ENCODE data around the gene COL11A2. TPM values are rescaled to one million over a fixed set of nuclear protein-coding genes. Genes with fewer than 3 reads are reported as not detected.

The COL11A2 gene
- total RNA-seq, 2 experiments from 2014 or later: 0.77 to 0.79 TPM

DNA sequence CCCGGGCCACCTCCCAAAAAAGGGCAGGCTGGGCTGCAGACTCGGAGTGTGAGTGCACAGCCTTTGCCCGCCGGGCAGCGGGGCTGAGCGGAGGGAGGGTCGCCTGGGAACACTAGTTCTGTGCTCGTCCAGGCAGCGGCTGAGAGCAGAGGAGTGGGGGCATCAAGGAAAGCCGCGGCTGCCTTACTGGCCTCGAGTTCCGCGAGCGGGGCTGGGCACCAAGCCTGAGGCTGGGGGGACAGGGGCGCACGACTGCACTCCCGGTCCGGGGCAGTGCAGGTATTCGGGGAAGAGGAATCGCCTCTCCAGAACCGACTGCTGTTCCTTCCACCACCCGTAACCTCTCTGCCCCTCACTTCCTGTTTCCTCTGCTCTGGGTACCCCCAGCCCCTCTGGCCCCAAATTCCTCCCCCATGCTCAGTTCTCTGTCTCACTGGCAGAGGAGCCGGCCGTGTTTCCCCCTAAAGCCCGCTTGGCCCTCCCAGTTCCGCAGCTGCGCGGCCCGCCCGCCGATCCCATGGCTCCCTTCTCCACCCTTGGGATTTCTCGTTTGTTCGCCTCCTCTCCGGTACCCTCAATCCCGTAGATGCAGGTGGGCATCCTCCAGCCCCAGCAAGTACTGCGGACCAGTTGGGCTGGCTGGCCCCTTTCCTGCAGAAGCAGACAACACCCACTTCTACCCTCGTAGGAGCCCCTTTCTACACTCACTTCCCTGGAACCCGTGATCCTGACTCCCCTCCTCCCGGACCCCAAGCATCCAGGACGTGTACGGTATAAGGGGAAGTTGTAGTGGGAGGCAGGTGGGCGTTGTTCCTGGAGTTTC, 21.1 kb upstream of the COL11A2 start:
- peak; percentile 21 for ATAC-seq
- peaks cover 28% of the 10 kb centered on the region for H3K4me1 Mint-ChIP-seq
- peaks cover 39% of the 10 kb centered on the region for H3K27me3 Mint-ChIP-seq
- H3K36me3 Mint-ChIP-seq: peaks cover 18% of the 10 kb centered on the region
- no peaks in the 10 kb centered on the region for H3K9me3 Mint-ChIP-seq (ENCODE audit: low read depth)
- CTCF ChIA-PET: no interaction called here
- H3K27ac Mint-ChIP-seq: no peak overlapping the region
- peak; percentile 40 for DNase-seq
- H3K4me3 Mint-ChIP-seq: no peak overlapping the region

DNA sequence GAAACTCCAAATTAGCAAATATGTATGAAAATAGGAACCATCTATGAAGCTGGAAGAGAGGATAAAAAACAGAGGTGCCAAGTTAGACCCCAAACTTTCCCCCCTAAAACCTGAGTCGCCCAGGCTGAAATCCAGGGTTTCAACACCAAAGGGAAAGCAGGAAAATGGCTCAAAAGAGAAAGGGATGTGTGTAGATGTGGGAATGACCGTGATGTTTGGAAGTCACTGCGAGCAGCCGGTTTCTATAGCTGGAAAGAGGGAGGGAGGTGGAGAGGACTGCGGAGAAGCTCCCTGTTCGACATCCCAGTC, 20.5 kb upstream of the COL11A2 start:
- H3K4me3 Mint-ChIP-seq: no peak overlapping the region
- ATAC-seq (no peak), DNase-seq (no peak)
- H3K4me1 Mint-ChIP-seq: peaks cover 28% of the 10 kb centered on the region
- peaks cover 33% of the 10 kb centered on the region for H3K27me3 Mint-ChIP-seq
- no peaks in the 10 kb centered on the region for H3K9me3 Mint-ChIP-seq (ENCODE audit: low read depth)
- H3K27ac Mint-ChIP-seq: no peak overlapping the region
- peaks cover 18% of the 10 kb centered on the region for H3K36me3 Mint-ChIP-seq
- CTCF ChIA-PET: no interaction called here

- ATAC-seq (no peak), DNase-seq (no peak)
- Mint-ChIP-seq H3K4me3 (no peak overlapping the region), H3K36me3 (peaks cover 18% of the 10 kb centered on the region), H3K27ac (no peak overlapping the region), H3K27me3 (peaks cover 28% of the 10 kb centered on the region), H3K4me1 (peaks cover 29% of the 10 kb centered on the region), H3K9me3 (ENCODE audit: low read depth) (no peaks in the 10 kb centered on the region)
- CTCF ChIA-PET: no interaction called here
These were observed 19.6 kb upstream of the COL11A2 start for GRCh38 chr6:33211666-33212422.

DNA sequence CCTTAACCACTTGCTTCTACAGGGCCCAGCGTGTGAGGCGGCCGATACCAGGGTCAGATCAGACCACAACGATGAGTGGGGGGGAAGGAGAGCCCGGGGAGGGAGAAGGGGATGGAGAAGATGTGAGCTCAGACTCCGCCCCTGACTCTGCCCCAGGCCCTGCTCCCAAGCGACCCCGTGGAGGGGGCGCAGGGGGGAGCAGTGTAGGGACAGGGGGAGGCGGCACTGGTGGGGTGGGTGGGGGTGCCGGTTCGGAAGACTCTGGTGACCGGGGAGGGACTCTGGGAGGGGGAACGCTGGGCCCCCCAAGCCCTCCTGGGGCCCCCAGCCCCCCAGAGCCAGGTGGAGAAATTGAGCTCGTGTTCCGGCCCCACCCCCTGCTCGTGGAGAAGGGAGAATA, 18.9 kb upstream of the COL11A2 start:
- H3K4me1 Mint-ChIP-seq: peaks cover 36% of the 10 kb centered on the region
- H3K27me3 Mint-ChIP-seq: peaks cover 28% of the 10 kb centered on the region
- H3K4me3 Mint-ChIP-seq: no peak overlapping the region
- DNase-seq (no peak), ATAC-seq (no peak)
- peaks cover 18% of the 10 kb centered on the region for H3K36me3 Mint-ChIP-seq
- CTCF ChIA-PET: no interaction called here
- H3K27ac Mint-ChIP-seq: no peak overlapping the region
- H3K9me3 Mint-ChIP-seq (ENCODE audit: low read depth): no peaks in the 10 kb centered on the region

- DNase-seq (no peak), ATAC-seq (no peak)
- CTCF ChIA-PET: interaction anchor here (2.3 to 4.2 kb wide), 3 partner anchors 11 to 48 kb away, joined by 8 to 35 read pairs (median 10); no protein-coding TSS in a partner anchor
- no peak overlapping the region for H3K4me3 Mint-ChIP-seq
- peaks cover 49% of the 10 kb centered on the region for H3K4me1 Mint-ChIP-seq
- no peak overlapping the region for H3K27ac Mint-ChIP-seq
- H3K36me3 Mint-ChIP-seq: peaks cover 18% of the 10 kb centered on the region
- H3K9me3 Mint-ChIP-seq (ENCODE audit: low read depth): no peaks in the 10 kb centered on the region
- H3K27me3 Mint-ChIP-seq: peaks cover 23% of the 10 kb centered on the region
These were observed 17.6 kb upstream of the COL11A2 start for GRCh38 chr6:33209856-33210255.

- H3K9me3 Mint-ChIP-seq (ENCODE audit: low read depth): no peaks in the 10 kb centered on the region
- peak within 1 kb of the TSS; percentile 85 for H3K27ac Mint-ChIP-seq
- peaks cover 55% of the 10 kb centered on the region for H3K4me1 Mint-ChIP-seq
- ATAC-seq: peak; percentile 57
- H3K27me3 Mint-ChIP-seq: peaks cover 10% of the 10 kb centered on the region
- CTCF ChIA-PET: interaction anchor here (0.8 to 4.2 kb wide), 7 partner anchors 10 to 82 kb away, joined by 3 to 35 read pairs (median 7); partner anchors contain the start of genes RPS18 and VPS52
- peak within 1 kb of the TSS; percentile 82 for H3K4me3 Mint-ChIP-seq
- peaks cover 20% of the 10 kb centered on the region for H3K36me3 Mint-ChIP-seq
- DNase-seq: peak; percentile 89
These were observed 16.1 kb upstream of the COL11A2 start, which contains the start of gene RING1 for GRCh38 chr6:33208091-33208967. RING1 (plus strand) TSS chr6:33208500; CDS start chr6:33208823, 323 bp downstream.

- no peak for ATAC-seq
- no peaks in the 10 kb centered on the region for H3K9me3 Mint-ChIP-seq (ENCODE audit: low read depth)
- CTCF ChIA-PET: interaction anchor here (2.3 to 4.2 kb wide), 3 partner anchors 9 to 46 kb away, joined by 8 to 35 read pairs (median 10); no protein-coding TSS in a partner anchor
- peak; percentile 44 for DNase-seq
- peaks cover 25% of the 10 kb centered on the region for H3K36me3 Mint-ChIP-seq
- H3K4me1 Mint-ChIP-seq: peaks cover 55% of the 10 kb centered on the region
- peak overlapping the region; percentile 82 for H3K4me3 Mint-ChIP-seq
- H3K27me3 Mint-ChIP-seq: peaks cover 3% of the 10 kb centered on the region
- H3K27ac Mint-ChIP-seq: peak overlapping the region; percentile 84
These were observed 15.4 kb upstream of the COL11A2 start for GRCh38 chr6:33207552-33208090.

- CTCF ChIA-PET: interaction anchor here (4.2 kb wide), 1 partner anchor 42 kb away, joined by 35 read pairs; no protein-coding TSS in a partner anchor
- no peaks in the 10 kb centered on the region for H3K9me3 Mint-ChIP-seq (ENCODE audit: low read depth)
- no peak for DNase-seq
- H3K4me1 Mint-ChIP-seq: peaks cover 58% of the 10 kb centered on the region
- no peaks in the 10 kb centered on the region for H3K27me3 Mint-ChIP-seq
- H3K4me3 Mint-ChIP-seq: peak overlapping the region; percentile 82
- ATAC-seq: no peak
- H3K27ac Mint-ChIP-seq: no peak overlapping the region
- peaks cover 27% of the 10 kb centered on the region for H3K36me3 Mint-ChIP-seq
These were observed 14.7 kb upstream of the COL11A2 start for GRCh38 chr6:33206864-33207551.

DNA sequence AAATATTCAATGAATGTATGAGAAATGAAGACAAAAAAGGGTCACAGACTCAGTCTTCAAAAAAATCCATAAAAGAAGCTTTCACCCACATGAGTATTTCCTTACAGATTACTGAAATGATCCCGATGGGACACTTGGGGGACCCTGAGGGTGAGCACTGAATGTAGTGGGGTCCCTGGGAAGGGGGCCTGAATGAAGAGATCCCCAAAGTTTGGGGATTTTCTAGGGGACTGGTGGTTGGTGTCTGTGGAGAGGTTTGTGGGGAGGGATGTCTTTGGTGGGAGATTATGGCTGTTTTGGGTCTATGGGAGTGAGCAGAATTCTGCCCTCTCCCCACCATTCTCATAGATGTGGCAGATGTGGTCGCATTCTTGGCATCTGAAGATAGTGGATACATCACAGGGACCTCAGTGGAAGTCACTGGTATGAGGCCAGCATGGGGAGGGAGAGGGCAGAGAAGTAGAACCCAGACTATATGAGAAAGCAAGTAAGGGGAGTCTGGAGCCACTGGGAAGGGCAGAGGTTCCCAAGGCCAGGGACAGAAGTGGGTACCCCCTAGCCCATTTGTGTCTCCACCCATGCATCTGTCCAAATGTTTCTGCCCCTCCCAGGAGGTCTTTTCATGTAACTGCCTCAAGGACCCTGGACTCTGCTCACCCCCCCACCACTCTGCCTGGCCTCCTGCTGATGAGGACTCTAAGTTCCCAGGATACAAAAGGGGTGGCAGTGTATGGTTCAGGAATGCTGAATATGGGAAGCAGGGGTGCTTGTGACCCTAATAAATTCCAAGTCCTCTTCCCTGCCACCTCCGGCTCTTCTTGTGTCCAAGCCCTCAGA, 14.0 kb upstream of the COL11A2 start:
- CTCF ChIA-PET: interaction anchor here (2.4 to 4.2 kb wide), 2 partner anchors 43 kb away, joined by 22 to 35 read pairs; no protein-coding TSS in a partner anchor
- DNase-seq (no peak), ATAC-seq (no peak)
- Mint-ChIP-seq H3K9me3 (ENCODE audit: low read depth) (no peaks in the 10 kb centered on the region), H3K27ac (peak overlapping the region; percentile 94), H3K4me1 (peaks cover 64% of the 10 kb centered on the region), H3K4me3 (peak overlapping the region; percentile 82), H3K27me3 (no peaks in the 10 kb centered on the region), H3K36me3 (peaks cover 30% of the 10 kb centered on the region)

DNA sequence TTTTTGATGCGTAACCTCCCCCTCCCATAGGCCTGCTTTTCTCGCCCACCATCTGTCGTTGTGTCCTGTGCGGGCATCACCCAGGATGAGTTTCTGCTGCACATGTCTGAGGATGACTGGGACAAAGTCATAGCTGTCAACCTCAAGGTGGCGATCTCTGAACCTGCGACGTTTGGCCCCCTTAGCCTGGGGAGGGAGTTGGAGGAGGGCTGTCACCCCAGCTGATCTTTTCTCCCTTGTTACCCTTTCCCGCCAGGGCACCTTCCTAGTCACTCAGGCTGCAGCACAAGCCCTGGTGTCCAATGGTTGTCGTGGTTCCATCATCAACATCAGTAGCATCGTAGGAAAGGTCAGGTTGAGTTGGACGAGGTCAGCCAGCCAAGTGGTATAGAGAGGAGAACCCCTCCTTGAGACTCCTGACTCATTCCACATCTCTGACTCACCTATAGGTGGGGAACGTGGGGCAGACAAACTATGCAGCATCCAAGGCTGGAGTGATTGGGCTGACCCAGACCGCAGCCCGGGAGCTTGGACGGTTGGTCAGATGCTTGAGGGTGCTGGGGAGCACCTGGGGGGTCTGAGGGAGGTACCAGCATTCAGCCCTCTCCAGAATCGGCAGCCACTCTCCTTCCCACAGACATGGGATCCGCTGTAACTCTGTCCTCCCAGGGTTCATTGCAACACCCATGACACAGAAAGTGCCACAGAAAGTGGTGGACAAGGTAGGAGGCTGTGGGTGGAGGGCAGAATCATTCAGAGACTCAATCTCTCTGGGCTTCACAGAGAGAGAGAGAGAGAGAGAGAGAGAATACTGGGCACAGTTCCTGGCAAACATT, 13.1 kb upstream of the COL11A2 start:
- ATAC-seq: peak; percentile 24
- Mint-ChIP-seq H3K4me1 (peaks cover 65% of the 10 kb centered on the region), H3K4me3 (peak overlapping the region; percentile 82), H3K36me3 (peaks cover 33% of the 10 kb centered on the region), H3K9me3 (ENCODE audit: low read depth) (no peaks in the 10 kb centered on the region), H3K27ac (peak overlapping the region; percentile 94), H3K27me3 (no peaks in the 10 kb centered on the region)
- CTCF ChIA-PET: interaction anchor here (1.1 to 2.4 kb wide), 3 partner anchors 44 to 359 kb away, joined by 3 to 22 read pairs (median 4); no protein-coding TSS in a partner anchor
- DNase-seq: peak; percentile 71

Data from activated CD8-positive, alpha-beta memory T cell treated with anti-CD3 and anti-CD28 coated beads, Interleukin-2, amount 10 ng/mL, durations not matched to agents 7 days and 5 days (primary cell).